Measurements from ENCODE around the gene AFG3L2. TPM values are rescaled to one million over a fixed set of nuclear protein-coding genes. Genes with fewer than 3 reads are reported as not detected.

AFG3L2 gene
- total RNA-seq, 4 donors from 2014 or later = 39.8 to 47.7 (median 41.7) TPM

DNA sequence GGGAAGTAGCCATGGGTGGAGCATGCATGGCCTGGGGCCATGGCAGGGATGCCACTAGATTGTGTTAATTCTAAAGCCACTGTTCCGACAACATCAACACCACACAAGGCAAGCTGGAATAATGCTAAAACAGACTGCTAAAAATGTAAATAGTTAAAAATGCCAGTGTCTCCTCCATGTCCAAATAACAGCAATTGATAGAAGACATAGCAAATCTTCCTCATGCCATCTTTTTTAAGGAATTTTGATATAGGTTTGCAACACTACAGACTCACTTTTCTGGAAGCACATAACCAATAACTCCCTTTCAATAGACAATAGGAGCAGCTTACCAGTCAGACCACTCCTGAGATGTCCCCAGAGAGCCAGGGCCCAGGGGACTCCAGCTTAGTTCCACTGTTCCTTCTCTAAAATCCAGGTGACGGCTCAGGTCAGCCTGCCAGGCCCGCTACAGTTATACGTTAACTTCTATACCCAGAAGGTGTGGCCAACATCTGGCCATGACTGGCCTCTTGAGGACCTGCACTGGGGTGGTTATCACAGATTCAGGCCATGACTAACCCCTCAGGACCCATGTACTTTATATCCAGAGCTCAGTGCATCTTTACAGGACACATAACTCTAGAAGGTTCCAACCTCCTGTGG is 48.7 kb downstream of the AFG3L2 start:
- H3K36me3 ChIP-seq = peaks cover 31 to 82% (median 69%) of the 10 kb centered on the region in 4 donors

GRCh38 chr18:12327510-12328178 is 49.4 kb downstream of the AFG3L2 start:
- H3K36me3 ChIP-seq = peaks cover 31 to 87% (median 71%) of the 10 kb centered on the region in 4 donors
- H3K4me1 ChIP-seq = peaks cover 21 to 31% (median 25%) of the 10 kb centered on the region in 4 donors
- 60% methylated on average over 11 of the region's 11 CpGs for WGBS
- no peak overlapping the region for H3K4me3 ChIP-seq
- no peak for DNase-seq (ENCODE audit: extremely low spot score)
- intact Hi-C loops (cut with DNase I) = no loop called here
- H3K27me3 ChIP-seq = no peaks in the 10 kb centered on the region
- peak overlapping the region; percentile 59 to 75 (median 68) for H3K27ac ChIP-seq (replicated peaks in 1 of 4)
- TF ChIP-seq EP300 (IDR thresholded peaks at IDR 0.05) (no peak), CTCF (IDR thresholded peaks at IDR 0.05) (peak; percentile 56 to 84 (median 65)), POLR2A (IDR thresholded peaks at IDR 0.05; ENCODE audit: low read depth) (no peak), POLR2AphosphoS5 (IDR thresholded peaks at IDR 0.05) (peak; percentile 55 to 57)
- H3K9me3 ChIP-seq = no peaks in the 10 kb centered on the region

More for the DNA sequence above, 48.7 kb downstream of the AFG3L2 start:
- Histone ChIP-seq H3K4me3 (no peak overlapping the region), H3K4me1 (peaks cover 21 to 27% (median 25%) of the 10 kb centered on the region in 4 donors), H3K27me3 (no peaks in the 10 kb centered on the region), H3K27ac (replicated peaks in 1 of 4) (peak overlapping the region; percentile 38 to 75 (median 65)), H3K9me3 (no peaks in the 10 kb centered on the region)
- WGBS = 93% methylated on average over 4 of the region's 4 CpGs
- intact Hi-C loops (cut with DNase I) = no loop called here
- TF ChIP-seq POLR2AphosphoS5 (IDR thresholded peaks at IDR 0.05) (no peak), EP300 (IDR thresholded peaks at IDR 0.05) (no peak), POLR2A (IDR thresholded peaks at IDR 0.05; ENCODE audit: low read depth) (no peak), CTCF (IDR thresholded peaks at IDR 0.05) (no peak)
- no peak for DNase-seq (ENCODE audit: extremely low spot score)

DNA sequence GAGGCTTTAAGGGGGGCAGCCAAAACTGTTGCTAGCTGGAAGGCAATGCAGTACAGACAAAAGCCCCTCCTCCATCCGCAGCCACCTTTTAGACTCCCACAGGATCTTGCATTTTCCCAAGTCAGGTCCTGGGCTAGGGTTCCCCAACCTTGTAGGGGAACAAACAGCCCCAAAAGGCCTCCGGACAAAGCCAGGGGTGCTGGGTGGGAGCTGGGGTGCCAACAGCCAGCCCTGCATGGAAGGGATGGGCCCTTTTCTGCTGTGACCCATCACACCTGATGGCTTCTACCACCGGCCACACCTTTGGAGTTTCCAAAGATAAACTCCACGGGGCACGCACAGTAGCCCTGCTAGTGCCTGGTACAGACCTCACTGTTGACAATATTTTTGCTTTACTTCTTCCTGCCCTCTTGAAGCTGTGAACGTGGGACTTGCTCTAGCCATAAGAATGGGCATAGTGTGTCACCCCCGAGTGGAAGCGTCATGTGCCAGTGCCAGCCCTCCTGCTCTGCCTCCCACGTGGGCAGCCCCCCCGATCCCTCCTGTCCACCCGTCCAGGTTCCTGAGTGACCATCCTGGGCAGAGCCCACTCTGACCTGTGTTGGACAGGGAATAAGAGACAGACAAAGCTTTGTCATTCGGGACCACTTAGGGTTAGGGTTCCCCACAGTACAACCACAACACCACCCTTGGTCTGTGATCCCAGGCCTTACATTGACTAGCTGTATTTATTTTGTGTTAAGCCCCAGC is 50.1 kb downstream of the AFG3L2 start:
- Histone ChIP-seq H3K36me3 (peaks cover 31 to 94% (median 78%) of the 10 kb centered on the region in 4 donors), H3K27ac (replicated peaks in 1 of 4) (peak overlapping the region; percentile 59 to 75 (median 68)), H3K4me3 (no peak overlapping the region), H3K9me3 (no peaks in the 10 kb centered on the region), H3K4me1 (peaks cover 22 to 31% (median 27%) of the 10 kb centered on the region in 4 donors), H3K27me3 (no peaks in the 10 kb centered on the region)
- intact Hi-C loops (cut with DNase I) = no loop called here
- TF ChIP-seq CTCF (IDR thresholded peaks at IDR 0.05) (no peak), EP300 (IDR thresholded peaks at IDR 0.05) (no peak), POLR2A (IDR thresholded peaks at IDR 0.05; ENCODE audit: low read depth) (no peak), POLR2AphosphoS5 (IDR thresholded peaks at IDR 0.05) (no peak)
- WGBS = 81% methylated on average over 9 of the region's 12 CpGs
- DNase-seq (ENCODE audit: extremely low spot score) = no peak

GRCh38 chr18:12325726-12326245 is 51.2 kb downstream of the AFG3L2 start:
- TF ChIP-seq POLR2AphosphoS5 (IDR thresholded peaks at IDR 0.05) = peak in 1 of 2 donors; percentile 1
- no peak for TF ChIP-seq POLR2A (IDR thresholded peaks at IDR 0.05; ENCODE audit: low read depth)
- TF ChIP-seq CTCF (IDR thresholded peaks at IDR 0.05) = no peak
- no peak for TF ChIP-seq EP300 (IDR thresholded peaks at IDR 0.05)
- H3K4me1 ChIP-seq = peaks cover 32 to 38% (median 35%) of the 10 kb centered on the region in 4 donors
- no peaks in the 10 kb centered on the region for H3K27me3 ChIP-seq
- H3K9me3 ChIP-seq = no peaks in the 10 kb centered on the region
- intact Hi-C loops (cut with DNase I) = no loop called here
- 93% methylated on average over 29 of the region's 29 CpGs for WGBS
- no peak for DNase-seq (ENCODE audit: extremely low spot score)
- H3K4me3 ChIP-seq = no peak overlapping the region
- peak overlapping the region in 2 of 4 donors; percentile 64 to 75 for H3K27ac ChIP-seq (replicated peaks in 1 of 4)
- H3K36me3 ChIP-seq = peaks cover 31 to 94% (median 83%) of the 10 kb centered on the region in 4 donors

Data from esophagus muscularis mucosa (tissue), 4 donors.